ENCODE measurements around the gene SLC38A3.

- TF ChIP-seq, protein P1, sequence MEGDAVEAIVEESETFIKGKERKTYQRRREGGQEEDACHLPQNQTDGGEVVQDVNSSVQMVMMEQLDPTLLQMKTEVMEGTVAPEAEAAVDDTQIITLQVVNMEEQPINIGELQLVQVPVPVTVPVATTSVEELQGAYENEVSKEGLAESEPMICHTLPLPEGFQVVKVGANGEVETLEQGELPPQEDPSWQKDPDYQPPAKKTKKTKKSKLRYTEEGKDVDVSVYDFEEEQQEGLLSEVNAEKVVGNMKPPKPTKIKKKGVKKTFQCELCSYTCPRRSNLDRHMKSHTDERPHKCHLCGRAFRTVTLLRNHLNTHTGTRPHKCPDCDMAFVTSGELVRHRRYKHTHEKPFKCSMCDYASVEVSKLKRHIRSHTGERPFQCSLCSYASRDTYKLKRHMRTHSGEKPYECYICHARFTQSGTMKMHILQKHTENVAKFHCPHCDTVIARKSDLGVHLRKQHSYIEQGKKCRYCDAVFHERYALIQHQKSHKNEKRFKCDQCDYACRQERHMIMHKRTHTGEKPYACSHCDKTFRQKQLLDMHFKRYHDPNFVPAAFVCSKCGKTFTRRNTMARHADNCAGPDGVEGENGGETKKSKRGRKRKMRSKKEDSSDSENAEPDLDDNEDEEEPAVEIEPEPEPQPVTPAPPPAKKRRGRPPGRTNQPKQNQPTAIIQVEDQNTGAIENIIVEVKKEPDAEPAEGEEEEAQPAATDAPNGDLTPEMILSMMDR (IDR thresholded peaks at IDR 0.05 in 4 of 5, conservative IDR thresholded peaks at IDR 0.05 in 1 of 5): no peak
- TF ChIP-seq POLR2A (IDR thresholded peaks at IDR 0.05): no peak
Measured at GRCh38 chr3:50186096-50186495, 19.0 kb upstream of the SLC38A3 start.

Measured in gastrocnemius medialis (tissue), 4 donors.